Pancreas (tissue), 10 donors: ENCODE measurements around the gene CDK5. TPM values are rescaled to one million over a fixed set of nuclear protein-coding genes. Genes with fewer than 3 reads are reported as not detected.

ENCODE experiments used
- ATAC-seq, 4 donors: fragments of 200-7000 bp; cut with Tn5 transposase; one replicate each; pipeline versions ENCODE4 v1.8.0 to v1.9.1; 2020; ENCODE audit warnings: mild to moderate bottlenecking in 4 of 4, moderate library complexity in 4 of 4
- DNase-seq, 6 donors: peaks; one replicate each; pipeline ENCODE4 v3.0.0-alpha.2; 2020
- FAIRE-seq: peaks from 2 replicates; lab custom pipeline; 2012; peaks lifted over from hg19 to GRCh38; lab: Jason Lieb, UNC
- H3K27ac ChIP-seq, 4 donors: fragments of 200-600 bp; sonication (generic); 1 replicate in 3 of 4; 2 replicates in 1 of 4; pipeline versions ENCODE4 v1.5.0 to v1.8.0; 2020
- H3K27me3 ChIP-seq, 4 donors: fragments of 200-600 bp; one replicate each; pipeline ENCODE4 v1.8.0; 2021
- H3K36me3 ChIP-seq, 3 donors: fragments of 200-600 bp; sonication (generic) in 1 of 3; one replicate each; pipeline versions ENCODE4 v1.5.0 to v1.8.0; 2020 to 2021
- H3K4me1 ChIP-seq, 3 donors: fragments of 200-600 bp; one replicate each; pipeline ENCODE4 v1.8.0; 2021
- H3K4me3 ChIP-seq, 4 donors: fragments of 200-600 bp; sonication (generic) in 2 of 4; one replicate each; pipeline versions ENCODE4 v1.5.0 to v1.8.0; 2020 to 2021
- H3K9me3 ChIP-seq, 4 donors: fragments of 200-600 bp; one replicate each; pipeline ENCODE4 v1.8.0; 2021
- WGBS, 2 donors: extraction: QIAGEN DNeasy Blood & Tissue Kit; methylation state at CpG; one replicate each; pipeline ENCODE4 v1.1.7; 2013; 5-methylcytosine and 5-hydroxymethylcytosine counted together
- intact Hi-C, 3 donors: fragments of 100-400 bp; cut with DNase I; formaldehyde crosslinking; loops; one replicate each; pipeline versions ENCODE4 v1.11.1 to v1.14.2; 2022
- polyA plus RNA-seq, 2 donors: library from polyadenylated mRNA; stranded (reverse); fragments of 200-250 nt; gene quantifications; one replicate each; pipeline ENCODE4 v1.2.3, GENCODE V29; 2013
- total RNA-seq, 6 donors: library from RNA; stranded (reverse); fragmentation: NEBNext Ultra II Directional in 4 of 6; extraction: Animal tissue kit (Norgen Biotek cat#: 25700) in 4 of 6; gene quantifications; one replicate each; pipeline versions ENCODE4 v1.2.1 to v1.2.4, GENCODE V29; 2021 to 2023
- TF ChIP-seq, protein P1 (sequence below), 4 donors: fragments of 200-600 bp; sonication (generic) in 3 of 4; IDR thresholded peaks; one replicate each; pipeline versions ENCODE4 v1.5.0 to v1.8.0; 2021; ENCODE audit warnings: antibody characterized with exemption in 4 of 4
- donor health status: healthy with polysubstance abuse.
- donor health status: DM: no; HTN: no; CAD: no; lungs with moderate emphysema.
- donor health status: DM: no; HTN: no; CAD: no.
- donor health status: control.
- donor health status: control.
- donor health status: Bipolar disorder and iron deficiency.
- donor health status: DM: yes; HTN: yes; CAD: no.
- donor health status: DM: no; HTN: no; CAD: no.
- donor health status: DM: no; HTN: no; CAD: no.
- donor health status: DM: yes; HTN: yes; CAD: no.

CDK5 gene
- total and polyA plus RNA-seq, 8 donors, result 3.7 to 7.8 (median 4.8) TPM

DNA sequence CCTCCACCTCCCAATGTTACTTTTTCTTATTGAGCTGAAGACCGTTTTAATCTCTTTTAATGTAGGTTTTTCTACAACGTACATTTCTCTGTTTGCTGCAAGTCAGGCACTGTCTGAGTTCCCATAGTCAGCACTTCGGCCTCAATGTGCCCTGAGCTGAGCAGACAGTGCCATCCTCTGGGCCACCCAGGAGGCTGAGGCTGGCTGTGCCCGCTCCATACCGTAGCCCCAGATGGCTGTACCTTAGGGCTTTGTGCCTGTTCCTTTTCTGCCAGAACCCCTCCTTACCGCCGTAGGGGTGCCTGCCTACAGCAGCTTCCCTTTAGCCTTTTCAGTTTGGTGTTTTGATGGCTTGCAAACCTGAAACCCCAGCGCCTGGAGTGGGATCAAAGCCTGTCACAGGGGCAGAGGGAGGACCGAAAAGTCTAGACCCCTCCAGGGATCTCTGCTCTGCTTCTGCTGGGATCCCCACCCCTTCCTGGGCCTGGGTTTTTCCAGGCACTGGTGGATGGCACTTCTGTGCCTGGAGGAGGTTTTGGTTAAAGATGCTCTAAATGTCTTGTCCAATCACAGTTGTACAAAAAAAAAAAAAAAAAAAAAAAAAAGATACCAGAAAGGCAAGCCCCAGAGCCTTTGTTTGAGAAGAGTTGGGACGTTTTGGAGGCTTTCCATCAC, 37.6 kb upstream of the CDK5 start:
- peaks cover 0 to 8% (median 0%) of the 10 kb centered on the region in 3 donors for H3K4me1 ChIP-seq
- TF ChIP-seq, protein P1, sequence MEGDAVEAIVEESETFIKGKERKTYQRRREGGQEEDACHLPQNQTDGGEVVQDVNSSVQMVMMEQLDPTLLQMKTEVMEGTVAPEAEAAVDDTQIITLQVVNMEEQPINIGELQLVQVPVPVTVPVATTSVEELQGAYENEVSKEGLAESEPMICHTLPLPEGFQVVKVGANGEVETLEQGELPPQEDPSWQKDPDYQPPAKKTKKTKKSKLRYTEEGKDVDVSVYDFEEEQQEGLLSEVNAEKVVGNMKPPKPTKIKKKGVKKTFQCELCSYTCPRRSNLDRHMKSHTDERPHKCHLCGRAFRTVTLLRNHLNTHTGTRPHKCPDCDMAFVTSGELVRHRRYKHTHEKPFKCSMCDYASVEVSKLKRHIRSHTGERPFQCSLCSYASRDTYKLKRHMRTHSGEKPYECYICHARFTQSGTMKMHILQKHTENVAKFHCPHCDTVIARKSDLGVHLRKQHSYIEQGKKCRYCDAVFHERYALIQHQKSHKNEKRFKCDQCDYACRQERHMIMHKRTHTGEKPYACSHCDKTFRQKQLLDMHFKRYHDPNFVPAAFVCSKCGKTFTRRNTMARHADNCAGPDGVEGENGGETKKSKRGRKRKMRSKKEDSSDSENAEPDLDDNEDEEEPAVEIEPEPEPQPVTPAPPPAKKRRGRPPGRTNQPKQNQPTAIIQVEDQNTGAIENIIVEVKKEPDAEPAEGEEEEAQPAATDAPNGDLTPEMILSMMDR (IDR thresholded peaks at IDR 0.05), result no peak
- DNase-seq, result no peak
- H3K4me3 ChIP-seq, result no peak overlapping the region
- intact Hi-C loops, result no loop called here
- 69 to 71% methylated on average over 10 of the region's 10 CpGs for WGBS, 2 donors
- H3K9me3 ChIP-seq, result no peaks in the 10 kb centered on the region
- no peak for FAIRE-seq
- no peak overlapping the region for H3K27ac ChIP-seq
- H3K36me3 ChIP-seq, result no peaks in the 10 kb centered on the region
- ATAC-seq, result peak in 1 of 4 donors; percentile 24
- no peaks in the 10 kb centered on the region for H3K27me3 ChIP-seq

DNA sequence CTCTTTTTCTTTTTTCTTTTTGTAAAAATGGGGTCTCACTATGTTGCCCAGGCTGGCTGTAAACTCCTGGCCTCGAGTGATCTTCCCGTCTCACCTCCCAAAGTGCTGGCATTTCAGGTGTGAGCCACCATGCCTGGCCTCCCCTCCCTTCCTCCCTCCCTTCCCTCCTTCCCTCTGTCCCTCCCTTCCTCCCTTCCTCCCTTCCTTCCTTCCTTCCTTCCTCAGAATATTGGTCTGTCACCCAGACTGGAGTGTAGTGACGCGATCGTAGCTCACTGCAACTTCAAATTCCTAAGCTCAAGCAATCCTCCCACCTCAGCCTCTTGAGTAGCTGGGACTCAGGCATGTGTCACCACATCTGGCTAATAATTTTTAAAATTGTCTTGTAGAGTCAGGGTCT, 37.0 kb upstream of the CDK5 start:
- intact Hi-C loops, result no loop called here

DNA sequence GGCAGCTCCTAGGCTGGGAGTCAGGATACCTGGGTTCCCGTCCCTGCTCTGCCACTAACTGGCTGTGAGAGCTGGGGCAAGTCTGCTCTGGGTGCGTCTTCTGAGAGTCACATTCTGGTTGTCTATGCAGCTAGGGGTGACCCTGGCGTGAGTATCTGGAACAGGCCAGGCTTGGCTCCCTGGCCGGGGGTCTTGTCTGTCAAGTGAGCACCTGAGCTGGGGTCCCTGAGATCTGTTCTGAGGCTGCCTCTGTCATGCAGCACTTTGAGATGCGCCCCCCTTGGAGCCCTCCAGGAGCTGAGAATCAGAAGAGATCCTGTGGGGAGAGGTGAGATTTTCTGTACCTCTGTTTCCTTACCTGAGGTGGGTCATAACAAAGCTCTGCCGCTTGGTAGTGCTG, 36.1 kb upstream of the CDK5 start:
- ATAC-seq (no peak), DNase-seq (peak in 1 of 6 donors; percentile 22), FAIRE-seq (no peak)
- no peaks in the 10 kb centered on the region for H3K9me3 ChIP-seq
- no peaks in the 10 kb centered on the region for H3K36me3 ChIP-seq
- H3K27ac ChIP-seq, result no peak overlapping the region
- intact Hi-C loops, result no loop called here
- 88 to 89% methylated on average over 6 of the region's 6 CpGs for WGBS, 2 donors
- peaks cover 0 to 18% (median 0%) of the 10 kb centered on the region in 3 donors for H3K4me1 ChIP-seq
- H3K4me3 ChIP-seq, result no peak overlapping the region
- TF ChIP-seq, protein P1 (IDR thresholded peaks at IDR 0.05), result no peak
- no peaks in the 10 kb centered on the region for H3K27me3 ChIP-seq

More for the DNA sequence above, 37.0 kb upstream of the CDK5 start:
- Histone ChIP-seq H3K4me1 (peaks cover 0 to 14% (median 0%) of the 10 kb centered on the region in 3 donors), H3K27ac (no peak overlapping the region), H3K27me3 (no peaks in the 10 kb centered on the region), H3K9me3 (no peaks in the 10 kb centered on the region), H3K36me3 (no peaks in the 10 kb centered on the region), H3K4me3 (no peak overlapping the region)
- TF ChIP-seq, protein P1 (IDR thresholded peaks at IDR 0.05), result no peak
- DNase-seq (no peak), ATAC-seq (no peak), FAIRE-seq (no peak)
- WGBS, 2 donors, result 85 to 86% methylated on average over 5 of the region's 5 CpGs

DNA sequence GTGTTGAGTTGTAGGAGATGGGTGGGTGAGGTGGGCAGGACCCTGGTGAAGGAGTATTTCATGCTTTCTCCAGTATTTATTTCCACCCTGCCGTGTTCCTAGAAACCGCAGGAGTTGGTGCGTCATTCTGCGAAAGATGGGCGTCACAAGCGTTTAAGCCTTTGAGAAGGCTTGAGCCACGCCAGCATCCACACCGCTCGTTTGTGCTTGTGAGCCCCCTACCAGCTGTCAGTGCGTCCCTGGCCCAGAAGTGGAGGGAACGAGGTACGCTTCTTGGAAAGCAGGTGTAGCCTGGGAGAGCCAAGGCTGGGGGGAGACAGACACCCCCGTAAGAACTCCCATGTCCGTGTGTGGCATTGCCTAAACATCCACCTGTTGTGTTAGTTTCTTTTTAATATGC, 34.3 kb upstream of the CDK5 start:
- Histone ChIP-seq H3K9me3 (no peaks in the 10 kb centered on the region), H3K27ac (no peak overlapping the region)

More for the DNA sequence above, 34.3 kb upstream of the CDK5 start:
- H3K27me3 ChIP-seq, result no peaks in the 10 kb centered on the region
- no peaks in the 10 kb centered on the region for H3K36me3 ChIP-seq
- intact Hi-C loops, result no loop called here
- TF ChIP-seq, protein P1 (IDR thresholded peaks at IDR 0.05), result no peak
- ATAC-seq, result no peak
- FAIRE-seq, result no peak
- H3K4me3 ChIP-seq, result no peak overlapping the region
- 84 to 85% methylated on average over 14 of the region's 14 CpGs for WGBS, 2 donors
- DNase-seq, result peak in 2 of 6 donors; percentile 25 to 31
- H3K4me1 ChIP-seq, result peaks cover 0 to 25% (median 0%) of the 10 kb centered on the region in 3 donors
